Naive thymus-derived CD4-positive, alpha-beta T cell (primary cell): ENCODE results near the gene VWCE. TPM values are rescaled to one million over a fixed set of nuclear protein-coding genes. Genes with fewer than 3 reads are reported as not detected.

Experiments used
- ATAC-seq: fragments of 150-1000 bp; cut with Tn5 transposase; 2 replicates; pipeline ENCODE4 v1.10.0; 2021; ENCODE audit warnings: mild to moderate bottlenecking, moderate library complexity
- CTCF ChIA-PET: fragments of 350-600 bp; sonication (Branson Sonifier 250); formaldehyde crosslinking; loops from one replicate; lab custom pipeline; 2021; ENCODE audit warnings: antibody characterized with exemption; lab: Charles Lee
- POLR2A ChIA-PET: fragments of 350-600 bp; sonication (Branson Sonifier 250); formaldehyde crosslinking; loops from one replicate; lab custom pipeline; 2021; ENCODE audit warnings: antibody characterized with exemption, inconsistent platforms; lab: Charles Lee
- DNase-seq, 9 donors: peaks; one replicate each; pipeline versions ENCODE4 v3.0.0 to v3.0.0-alpha.2; 2020 to 2022; ENCODE audit warnings: mixed read lengths in 1 of 9
- H3K27ac ChIP-seq: one replicate; pipeline ENCODE4 v1.7.0; 2013; ENCODE audit warnings: mild to moderate bottlenecking, low read depth, low read length, moderate library complexity
- H3K27me3 ChIP-seq, 2 donors: one replicate each; pipeline ENCODE4 v1.7.0; 2013; ENCODE audit warnings: low read length in 2 of 2, mild to moderate bottlenecking in 2 of 2, moderate library complexity in 2 of 2; ENCODE audit not compliant: control insufficient read depth in 2 of 2, insufficient read depth in 2 of 2
- H3K36me3 ChIP-seq, 3 experiments: 1 replicate in 2 of 3; 2 replicates in 1 of 3; pipeline ENCODE4 v1.7.0; 2013; ENCODE audit warnings: low read length in 3 of 3, mild to moderate bottlenecking in 3 of 3, moderate library complexity in 1 of 3; ENCODE audit not compliant: insufficient read depth in 3 of 3, control insufficient read depth in 2 of 3
- H3K4me1 ChIP-seq, 2 donors: one replicate each; pipeline ENCODE4 v1.7.0; 2013; ENCODE audit warnings: low read length in 2 of 2, mild to moderate bottlenecking in 2 of 2, moderate library complexity in 1 of 2; ENCODE audit not compliant: control insufficient read depth in 2 of 2, insufficient read depth in 2 of 2
- H3K4me3 ChIP-seq: 2 replicates; pipeline ENCODE4 v1.7.0; 2013; ENCODE audit warnings: mild to moderate bottlenecking, low read length
- H3K9me3 ChIP-seq, 3 experiments: 1 replicate in 2 of 3; 2 replicates in 1 of 3; pipeline ENCODE4 v1.7.0; 2013; ENCODE audit warnings: low read length in 3 of 3; ENCODE audit not compliant: control insufficient read depth in 2 of 3
- H3K27ac Mint-ChIP-seq, 9 donors: one replicate each; pipeline ENCODE4 v1.8.0; 2020 to 2022; ENCODE audit warnings: mixed read lengths in 9 of 9, mild to moderate bottlenecking in 8 of 9, moderate library complexity in 5 of 9, inconsistent platforms in 2 of 9
- H3K27me3 Mint-ChIP-seq, 5 donors: one replicate each; pipeline ENCODE4 v1.8.0; 2021 to 2022; ENCODE audit warnings: mixed read lengths in 5 of 5, mild to moderate bottlenecking in 1 of 5
- H3K36me3 Mint-ChIP-seq, 5 donors: one replicate each; pipeline ENCODE4 v1.8.0; 2020 to 2022; ENCODE audit warnings: mixed read lengths in 5 of 5, mild to moderate bottlenecking in 3 of 5, inconsistent platforms in 1 of 5
- H3K4me1 Mint-ChIP-seq, 7 donors: one replicate each; pipeline ENCODE4 v1.8.0; 2020 to 2022; ENCODE audit warnings: mixed read lengths in 7 of 7, mild to moderate bottlenecking in 3 of 7, inconsistent platforms in 1 of 7
- H3K4me3 Mint-ChIP-seq, 10 donors: one replicate each; pipeline ENCODE4 v1.8.0; 2020 to 2022; ENCODE audit warnings: mild to moderate bottlenecking in 10 of 10, mixed read lengths in 10 of 10, moderate library complexity in 6 of 10, inconsistent platforms in 2 of 10
- H3K9me3 Mint-ChIP-seq, 11 donors: one replicate each; pipeline ENCODE4 v1.8.0; 2020 to 2022; ENCODE audit warnings: mixed read lengths in 11 of 11, mild to moderate bottlenecking in 4 of 11, inconsistent platforms in 1 of 11, moderate library complexity in 1 of 11
- intact Hi-C, 2 donors: fragments of 100-400 bp; cut with micrococcal nuclease; formaldehyde crosslinking; loops; one replicate each; pipeline ENCODE4 v1.15.1; 2023
- polyA plus RNA-seq, 2 donors: library from polyadenylated mRNA; unstranded; fragments of 300-500 nt; fragmentation: Illumina TruSeq; gene quantifications; one replicate each; pipeline ENCODE4 v1.2.3, GENCODE V29; 2021
- total RNA-seq, 6 experiments: library from RNA in 5 of 6; stranded (reverse) in 5 of 6; gene quantifications; 1 replicate in 5 of 6; 2 replicates in 1 of 6; pipeline ENCODE4 v1.2.3 and lab custom pipeline; 2021 to 2026

VWCE gene
- total and polyA plus RNA-seq, 7 experiments from 2014 or later, result 0.16 to 3.8 (median 0.49) TPM; not detected in 2

DNA sequence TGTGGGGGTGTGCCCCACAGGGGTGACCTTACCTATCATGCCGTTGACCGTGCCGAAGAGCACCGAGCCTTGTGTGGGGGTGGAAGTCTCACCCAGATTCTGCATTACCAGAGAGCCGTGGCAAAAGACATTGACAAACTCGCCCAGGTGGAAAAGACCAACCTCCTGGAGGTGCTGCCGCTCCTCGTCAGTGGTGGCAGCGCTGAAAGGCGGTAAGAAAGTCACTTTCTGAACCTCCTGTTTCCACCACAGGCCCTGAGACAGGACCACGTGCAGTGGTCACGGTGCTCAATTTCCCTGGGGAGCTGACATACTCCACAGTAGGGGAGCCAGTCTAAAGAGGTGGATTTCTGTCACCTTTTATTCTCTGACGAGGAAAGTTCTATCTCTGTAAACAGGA, 7.4 kb upstream of the VWCE start:
- no peaks in the 10 kb centered on the region for H3K9me3 Mint-ChIP-seq
- DNase-seq (no peak), ATAC-seq (no peak)
- POLR2A ChIA-PET, result no interaction called here
- intact Hi-C loops, result no loop called here
- H3K4me3 ChIP-seq, result no peak overlapping the region
- H3K27ac ChIP-seq, result no peak overlapping the region
- CTCF ChIA-PET, result interaction anchor here (0.8 kb wide), 1 partner anchor 34 kb away, joined by 3 read pairs; no protein-coding TSS in a partner anchor
- peaks cover 9 to 28% (median 22%) of the 10 kb centered on the region in 7 donors for H3K4me1 Mint-ChIP-seq
- H3K27me3 Mint-ChIP-seq, result no peaks in the 10 kb centered on the region
- no peaks in the 10 kb centered on the region for H3K9me3 ChIP-seq
- H3K4me1 ChIP-seq, result no peaks in the 10 kb centered on the region
- H3K36me3 Mint-ChIP-seq, result peaks cover 11 to 47% (median 27%) of the 10 kb centered on the region in 5 donors
- no peak overlapping the region for H3K4me3 Mint-ChIP-seq
- H3K27me3 ChIP-seq, result no peaks in the 10 kb centered on the region
- peaks cover 19 to 90% (median 31%) of the 10 kb centered on the region in 3 experiments for H3K36me3 ChIP-seq
- H3K27ac Mint-ChIP-seq, result peak overlapping the region in 1 of 9 donors; percentile 57

DNA sequence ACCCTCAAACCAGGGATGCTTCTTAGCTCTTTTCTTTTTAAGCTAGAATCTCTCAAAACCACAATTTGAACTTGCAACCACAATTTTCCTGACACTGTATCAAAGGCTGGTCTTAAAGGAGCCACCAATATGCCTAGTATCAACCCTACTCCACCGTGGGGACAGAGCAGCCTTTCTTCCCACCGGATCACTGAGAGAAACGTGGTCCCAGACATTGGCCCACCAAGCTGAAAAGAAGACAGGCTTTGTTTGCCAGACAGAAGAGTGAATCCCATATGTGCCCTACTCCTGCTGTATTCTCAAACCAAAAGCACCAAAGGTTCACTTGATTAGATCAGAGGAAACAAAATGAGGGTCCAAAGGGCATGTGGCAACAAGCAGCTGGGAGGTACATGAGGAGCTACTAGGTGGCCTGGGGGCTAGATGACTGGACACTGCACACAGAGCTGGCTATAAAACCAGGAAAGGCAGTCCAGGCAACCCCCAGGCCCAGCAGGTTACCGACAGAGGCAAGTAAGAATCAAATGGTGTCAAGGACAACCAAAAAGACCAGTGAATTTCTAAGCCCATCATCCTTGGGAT, 3.6 kb upstream of the VWCE start:
- CTCF ChIA-PET, result no interaction called here
- POLR2A ChIA-PET, result no interaction called here
- Mint-ChIP-seq H3K4me1 (peaks cover 15 to 37% (median 35%) of the 10 kb centered on the region in 7 donors), H3K4me3 (peak overlapping the region in 2 of 10 donors; percentile 6 to 36), H3K9me3 (peaks cover 0 to 4% (median 0%) of the 10 kb centered on the region in 11 donors), H3K27me3 (peaks cover 0 to 5% (median 2%) of the 10 kb centered on the region in 5 donors), H3K36me3 (peaks cover 5 to 45% (median 27%) of the 10 kb centered on the region in 5 donors), H3K27ac (peak overlapping the region in 5 of 9 donors; percentile 19 to 74 (median 46))
- Histone ChIP-seq H3K4me1 (no peaks in the 10 kb centered on the region), H3K36me3 (peaks cover 14 to 54% (median 16%) of the 10 kb centered on the region in 3 experiments), H3K9me3 (no peaks in the 10 kb centered on the region), H3K27ac (peak overlapping the region; percentile 6), H3K27me3 (no peaks in the 10 kb centered on the region), H3K4me3 (no peak overlapping the region)
- intact Hi-C loops, result loop anchor here in 1 of 2 donors (5.0 kb wide), 1 partner anchor 34 kb away; the partner anchor contains the start of genes DDB1 and TKFC
- ATAC-seq (no peak), DNase-seq (no peak)

DNA sequence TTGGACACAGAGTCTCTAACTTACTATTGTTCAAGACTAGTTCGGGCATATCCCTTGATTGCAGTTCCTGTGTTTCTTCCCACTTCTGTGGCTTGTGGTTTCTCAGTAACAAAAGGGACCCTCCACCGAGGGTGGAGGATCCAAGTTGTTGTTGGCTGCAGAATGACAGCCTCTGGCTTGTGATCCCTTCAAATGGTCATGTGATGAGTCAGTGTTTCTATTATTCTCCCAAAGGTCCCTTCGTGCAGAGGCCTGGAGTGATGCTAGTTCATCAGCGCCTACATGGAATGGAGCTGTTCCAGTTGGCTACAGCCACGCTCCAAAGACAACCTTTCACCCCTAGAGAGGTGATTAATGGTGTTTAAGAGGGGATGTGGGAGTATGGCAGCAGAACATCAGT, 2.6 kb upstream of the VWCE start:
- Mint-ChIP-seq H3K4me1 (peaks cover 18 to 43% (median 39%) of the 10 kb centered on the region in 7 donors), H3K9me3 (peaks cover 0 to 4% (median 0%) of the 10 kb centered on the region in 11 donors), H3K4me3 (peak overlapping the region in 4 of 10 donors; percentile 1 to 58 (median 29)), H3K27ac (peak overlapping the region in 3 of 9 donors; percentile 1 to 20 (median 1)), H3K36me3 (peaks cover 5 to 40% (median 27%) of the 10 kb centered on the region in 5 donors), H3K27me3 (peaks cover 0 to 12% (median 4%) of the 10 kb centered on the region in 5 donors)
- H3K4me1 ChIP-seq, result no peaks in the 10 kb centered on the region
- H3K9me3 ChIP-seq, result no peaks in the 10 kb centered on the region
- no peak overlapping the region for H3K27ac ChIP-seq
- peaks cover 12 to 44% (median 13%) of the 10 kb centered on the region in 3 experiments for H3K36me3 ChIP-seq
- DNase-seq (no peak), ATAC-seq (no peak)
- no peaks in the 10 kb centered on the region for H3K27me3 ChIP-seq
- intact Hi-C loops, result loop anchor here in 1 of 2 donors (5.0 kb wide), 1 partner anchor 35 kb away; the partner anchor contains the start of genes DDB1 and TKFC
- CTCF ChIA-PET, result no interaction called here
- no peak overlapping the region for H3K4me3 ChIP-seq
- POLR2A ChIA-PET, result no interaction called here

DNA sequence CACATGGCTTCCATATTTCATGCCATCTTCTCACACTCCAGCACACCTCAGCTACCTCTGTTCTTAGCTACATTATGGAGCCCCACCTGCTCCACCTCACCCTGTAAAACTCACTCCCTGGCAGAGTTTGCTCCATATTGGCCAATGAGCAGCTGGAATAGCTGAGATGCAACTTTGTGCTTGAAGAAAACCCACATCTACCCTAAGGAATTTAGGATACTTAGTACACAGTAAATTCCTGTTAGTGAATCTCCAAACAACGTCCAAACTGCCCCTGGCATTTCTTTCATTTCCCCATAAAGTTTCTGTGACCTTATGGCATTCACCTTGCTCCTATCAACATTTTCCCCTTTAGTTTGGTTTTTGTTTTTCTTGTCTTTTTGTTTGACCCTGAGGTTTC, 2.2 kb upstream of the VWCE start:
- CTCF ChIA-PET, result no interaction called here

GRCh38 chr11:61295596-61295926, 445 bp upstream of the VWCE start:
- POLR2A ChIA-PET, result interaction anchor here (1.4 kb wide), 1 partner anchor 39 kb away, joined by 4 read pairs; no protein-coding TSS in a partner anchor
- intact Hi-C loops, result loop anchor here (2.0 to 5.0 kb wide), 2 partner anchors 37 to 465 kb away; partner anchors contain the start of genes DDB1 (in 1 of the 2) and TKFC (in 1 of the 2)
- Mint-ChIP-seq H3K36me3 (peaks cover under 1 to 21% (median 18%) of the 10 kb centered on the region in 5 donors), H3K4me3 (peak overlapping the region in 8 of 10 donors; percentile 63 to 84 (median 72)), H3K9me3 (peaks cover 0 to 5% (median 0%) of the 10 kb centered on the region in 11 donors), H3K27me3 (peaks cover 0 to 25% (median 9%) of the 10 kb centered on the region in 5 donors), H3K4me1 (peaks cover 17 to 44% (median 40%) of the 10 kb centered on the region in 7 donors), H3K27ac (no peak overlapping the region)
- no peak for DNase-seq
- Histone ChIP-seq H3K36me3 (peaks cover 0 to 22% (median 6%) of the 10 kb centered on the region in 3 experiments), H3K9me3 (no peaks in the 10 kb centered on the region), H3K27me3 (no peaks in the 10 kb centered on the region), H3K4me1 (no peaks in the 10 kb centered on the region), H3K4me3 (peak overlapping the region; percentile 73), H3K27ac (no peak overlapping the region)
- no peak for ATAC-seq
- CTCF ChIA-PET, result no interaction called here

More for the DNA sequence above, 2.2 kb upstream of the VWCE start:
- Mint-ChIP-seq H3K4me3 (peak overlapping the region in 7 of 10 donors; percentile 1 to 58 (median 22)), H3K9me3 (peaks cover 0 to 4% (median 0%) of the 10 kb centered on the region in 11 donors), H3K36me3 (peaks cover 5 to 36% (median 25%) of the 10 kb centered on the region in 5 donors), H3K27ac (peak overlapping the region in 2 of 9 donors; percentile 1 to 20), H3K27me3 (peaks cover 0 to 16% (median 7%) of the 10 kb centered on the region in 5 donors), H3K4me1 (peaks cover 18 to 44% (median 39%) of the 10 kb centered on the region in 7 donors)
- Histone ChIP-seq H3K4me1 (no peaks in the 10 kb centered on the region), H3K4me3 (no peak overlapping the region), H3K9me3 (no peaks in the 10 kb centered on the region), H3K27me3 (no peaks in the 10 kb centered on the region), H3K27ac (no peak overlapping the region), H3K36me3 (peaks cover 9 to 40% (median 9%) of the 10 kb centered on the region in 3 experiments)
- POLR2A ChIA-PET, result no interaction called here
- intact Hi-C loops, result loop anchor here in 1 of 2 donors (5.0 kb wide), 1 partner anchor 35 kb away; the partner anchor contains the start of genes DDB1 and TKFC
- DNase-seq (no peak), ATAC-seq (no peak)

DNA sequence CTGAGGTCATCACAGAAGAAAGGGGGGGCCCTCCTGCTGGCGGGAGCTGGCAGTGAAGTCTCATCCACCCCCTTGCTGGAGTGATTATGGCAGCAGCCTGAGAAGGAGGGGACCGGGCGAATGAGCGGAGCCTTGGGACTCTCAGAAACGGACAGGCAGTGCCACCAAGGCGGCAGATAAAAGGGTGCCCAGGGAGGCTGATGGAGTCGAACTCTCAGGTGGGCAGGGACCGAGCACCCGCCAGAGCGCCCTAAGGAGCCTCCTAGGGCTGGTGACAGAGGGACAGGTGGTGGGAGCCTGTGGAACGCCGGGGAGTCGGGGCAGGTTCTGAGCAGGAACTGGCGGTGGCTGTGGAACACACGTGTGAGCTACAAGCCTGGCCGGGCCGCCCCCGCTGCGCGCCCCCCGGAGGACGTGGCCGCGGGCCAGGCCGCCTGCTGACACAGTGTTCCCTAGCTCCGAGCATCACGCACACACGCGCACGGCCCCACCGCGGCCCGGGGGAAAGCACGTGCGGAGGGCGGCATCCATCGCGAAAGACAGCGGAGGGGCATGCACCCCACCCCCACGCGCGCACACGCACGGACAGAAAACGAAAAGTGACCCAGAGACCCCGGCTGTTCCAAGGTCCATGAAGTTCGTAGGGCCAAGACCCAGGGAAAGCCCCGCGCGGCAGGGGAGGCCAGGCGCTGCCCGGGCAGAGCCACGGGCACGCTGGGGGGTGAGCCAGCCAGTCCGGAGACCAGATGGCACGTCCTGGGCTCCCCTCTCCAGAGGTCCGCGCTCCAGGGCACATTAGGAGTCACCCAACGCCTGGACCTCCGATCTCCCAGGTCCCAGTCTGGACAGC, 1.0 kb downstream of the VWCE start:
- Histone ChIP-seq H3K4me1 (no peaks in the 10 kb centered on the region), H3K9me3 (no peaks in the 10 kb centered on the region), H3K27me3 (no peaks in the 10 kb centered on the region), H3K36me3 (peaks cover 0 to 10% (median 0%) of the 10 kb centered on the region in 3 experiments), H3K4me3 (peak overlapping the region; percentile 73), H3K27ac (no peak overlapping the region)
- ATAC-seq (peak; percentile 54), DNase-seq (peak in 4 of 9 donors; percentile 7 to 47 (median 11))
- intact Hi-C loops, result loop anchor here (1.0 to 2.0 kb wide), 2 partner anchors 40 to 463 kb away; no protein-coding TSS in a partner anchor
- CTCF ChIA-PET, result no interaction called here
- peak overlapping the region in 1 of 9 donors; percentile 46 for H3K27ac Mint-ChIP-seq
- POLR2A ChIA-PET, result interaction anchor here (1.4 kb wide), 1 partner anchor 40 kb away, joined by 4 read pairs; no protein-coding TSS in a partner anchor
- H3K4me1 Mint-ChIP-seq, result peaks cover 14 to 34% (median 33%) of the 10 kb centered on the region in 7 donors
- peak overlapping the region; percentile 72 to 86 (median 80) for H3K4me3 Mint-ChIP-seq
- peaks cover 0 to 18% (median 15%) of the 10 kb centered on the region in 5 donors for H3K36me3 Mint-ChIP-seq
- peaks cover 0 to 5% (median 0%) of the 10 kb centered on the region in 11 donors for H3K9me3 Mint-ChIP-seq
- peaks cover 0 to 25% (median 9%) of the 10 kb centered on the region in 5 donors for H3K27me3 Mint-ChIP-seq
